Measurements from ENCODE around the gene PCA3. TPM values are rescaled to one million over a fixed set of nuclear protein-coding genes. Genes with fewer than 3 reads are reported as not detected.

Gene PCA3
- polyA plus RNA-seq, 1 of the 3 experiments (the other 2 are of a cell fraction): 0.21 TPM

DNA sequence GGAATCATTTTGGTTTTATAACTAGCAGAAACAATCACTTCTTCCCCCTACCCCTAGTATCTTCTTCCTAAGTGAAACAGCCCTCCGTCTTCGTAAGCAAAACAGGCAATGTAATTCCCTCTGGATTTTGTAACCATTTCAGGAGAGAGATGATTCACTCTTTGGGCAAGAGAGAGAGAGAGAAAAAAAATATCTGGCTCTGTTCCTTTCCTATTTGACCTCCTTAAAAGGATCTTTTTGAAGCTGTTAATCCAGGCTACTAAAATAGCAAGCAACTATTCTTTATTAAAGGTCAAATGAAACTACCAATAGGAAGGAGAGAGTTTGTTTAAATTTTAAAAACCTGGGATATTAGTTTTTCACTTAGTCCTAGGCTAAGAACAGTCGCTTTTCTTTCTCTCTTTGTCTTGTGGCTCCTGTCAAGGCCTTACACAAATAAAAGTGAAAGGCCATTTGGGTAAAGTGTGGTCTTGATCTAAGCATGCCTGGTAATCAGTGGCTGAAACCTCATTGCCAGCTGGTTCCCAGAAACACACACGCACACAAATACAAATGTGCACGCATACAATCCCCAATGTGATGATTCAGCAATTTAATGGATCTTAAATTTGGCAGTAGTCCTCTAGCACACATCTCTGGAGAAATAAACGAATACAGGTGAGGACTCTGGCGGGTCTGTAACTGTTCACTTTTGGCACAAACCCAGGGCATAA, 71.5 kb downstream of the PCA3 start:
- 7% methylated on average over 7 of the region's 7 CpGs for WGBS (ENCODE audit: low lambda C conversion rate)
- Histone ChIP-seq H2AFZ (ENCODE audit: low read depth) (no peak overlapping the region; the same call in 1 of the 2 replicates), H3K27me3 (ENCODE audit: insufficient read depth) (peaks cover 5% of the 10 kb centered on the region; the same call in 1 of the 2 replicates), H3K79me2 (ENCODE audit: insufficient read depth) (no peaks in the 10 kb centered on the region), H3K4me2 (peak overlapping the region; percentile 10; the same call in 1 of the 2 replicates), H3K9me2 (no peaks in the 10 kb centered on the region), H4K20me1 (ENCODE audit: insufficient read depth) (no peaks in the 10 kb centered on the region), H3F3A (replicated peaks; ENCODE audit: insufficient read depth) (no peaks in the 10 kb centered on the region), H3K9me3 (no peaks in the 10 kb centered on the region), H3K36me3 (replicated peaks in 1 of 2; ENCODE audit: control insufficient read depth in 1 of 2, insufficient read depth in 2 of 2, low read length in 1 of 2) (no peaks in the 10 kb centered on the region), H3K4me1 (ENCODE audit: control insufficient read depth in 1 of 2, insufficient read depth in 2 of 2, low read depth in 1 of 2, low read length in 1 of 2) (peaks cover 0 to 4% of the 10 kb centered on the region in 2 experiments; a peak in 1 of 4 replicates), H3K4me3 (ENCODE audit: low read depth in 2 of 2, low read length in 1 of 2) (peak overlapping the region in 1 of 2 experiments; percentile 22; a peak in 2 of 4 replicates), H3K9ac (0 out of 2 replicates have a peak overlapping the region, but pooled peaks have one; percentile 1), H3K27ac (ENCODE audit: low read depth in 2 of 2, low read length in 1 of 2) (peak overlapping the region; percentile 2 to 49; a peak in 3 of 4 replicates)
- ChIA-PET CTCF (no interaction called here), POLR2A (no interaction called here)
- DNase-seq: no peak
- 0 out of 2 replicates have a peak, but pooled peaks have one; percentile 9 for TF ChIP-seq RXRA (IDR thresholded peaks at IDR 0.05; ENCODE audit: borderline replicate concordance, low read depth)
- TF ChIP-seq, protein P1, sequence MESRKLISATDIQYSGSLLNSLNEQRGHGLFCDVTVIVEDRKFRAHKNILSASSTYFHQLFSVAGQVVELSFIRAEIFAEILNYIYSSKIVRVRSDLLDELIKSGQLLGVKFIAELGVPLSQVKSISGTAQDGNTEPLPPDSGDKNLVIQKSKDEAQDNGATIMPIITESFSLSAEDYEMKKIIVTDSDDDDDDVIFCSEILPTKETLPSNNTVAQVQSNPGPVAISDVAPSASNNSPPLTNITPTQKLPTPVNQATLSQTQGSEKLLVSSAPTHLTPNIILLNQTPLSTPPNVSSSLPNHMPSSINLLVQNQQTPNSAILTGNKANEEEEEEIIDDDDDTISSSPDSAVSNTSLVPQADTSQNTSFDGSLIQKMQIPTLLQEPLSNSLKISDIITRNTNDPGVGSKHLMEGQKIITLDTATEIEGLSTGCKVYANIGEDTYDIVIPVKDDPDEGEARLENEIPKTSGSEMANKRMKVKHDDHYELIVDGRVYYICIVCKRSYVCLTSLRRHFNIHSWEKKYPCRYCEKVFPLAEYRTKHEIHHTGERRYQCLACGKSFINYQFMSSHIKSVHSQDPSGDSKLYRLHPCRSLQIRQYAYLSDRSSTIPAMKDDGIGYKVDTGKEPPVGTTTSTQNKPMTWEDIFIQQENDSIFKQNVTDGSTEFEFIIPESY (IDR thresholded peaks at IDR 0.05; ENCODE audit: borderline replicate concordance, low read depth): no peak
- no peak for TF ChIP-seq NRF1 (IDR thresholded peaks at IDR 0.05; ENCODE audit: low read depth, low read length)
- TF ChIP-seq POLR2AphosphoS5 (IDR thresholded peaks at IDR 0.05; ENCODE audit: low read depth, low read length): no peak
- TF ChIP-seq TCF12 (IDR thresholded peaks at IDR 0.05): peak; percentile 31; the same call in 1 of the 2 replicates
- no peak for TF ChIP-seq EZH2phosphoT487 (IDR thresholded peaks at IDR 0.05; ENCODE audit: borderline replicate concordance, low read depth)
- TF ChIP-seq JUND (IDR thresholded peaks at IDR 0.05): peak; percentile 58
- TF ChIP-seq, protein P2, sequence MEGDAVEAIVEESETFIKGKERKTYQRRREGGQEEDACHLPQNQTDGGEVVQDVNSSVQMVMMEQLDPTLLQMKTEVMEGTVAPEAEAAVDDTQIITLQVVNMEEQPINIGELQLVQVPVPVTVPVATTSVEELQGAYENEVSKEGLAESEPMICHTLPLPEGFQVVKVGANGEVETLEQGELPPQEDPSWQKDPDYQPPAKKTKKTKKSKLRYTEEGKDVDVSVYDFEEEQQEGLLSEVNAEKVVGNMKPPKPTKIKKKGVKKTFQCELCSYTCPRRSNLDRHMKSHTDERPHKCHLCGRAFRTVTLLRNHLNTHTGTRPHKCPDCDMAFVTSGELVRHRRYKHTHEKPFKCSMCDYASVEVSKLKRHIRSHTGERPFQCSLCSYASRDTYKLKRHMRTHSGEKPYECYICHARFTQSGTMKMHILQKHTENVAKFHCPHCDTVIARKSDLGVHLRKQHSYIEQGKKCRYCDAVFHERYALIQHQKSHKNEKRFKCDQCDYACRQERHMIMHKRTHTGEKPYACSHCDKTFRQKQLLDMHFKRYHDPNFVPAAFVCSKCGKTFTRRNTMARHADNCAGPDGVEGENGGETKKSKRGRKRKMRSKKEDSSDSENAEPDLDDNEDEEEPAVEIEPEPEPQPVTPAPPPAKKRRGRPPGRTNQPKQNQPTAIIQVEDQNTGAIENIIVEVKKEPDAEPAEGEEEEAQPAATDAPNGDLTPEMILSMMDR (IDR thresholded peaks at IDR 0.05): no peak
- TF ChIP-seq NFIC (IDR thresholded peaks at IDR 0.05; ENCODE audit: borderline replicate concordance): peak; percentile 53; the same call in 1 of the 2 replicates
- peak in 1 of 2 experiments; percentile 10; a peak in 1 of 4 replicates for TF ChIP-seq EP300 (IDR thresholded peaks at IDR 0.05; ENCODE audit: borderline replicate concordance in 1 of 2, low read depth in 1 of 2, low read length in 1 of 2)
- TF ChIP-seq FOSL2 (IDR thresholded peaks at IDR 0.05; ENCODE audit: borderline replicate concordance, low read depth): peak; percentile 57; the same call in 1 of the 2 replicates
- TF ChIP-seq, protein P3, sequence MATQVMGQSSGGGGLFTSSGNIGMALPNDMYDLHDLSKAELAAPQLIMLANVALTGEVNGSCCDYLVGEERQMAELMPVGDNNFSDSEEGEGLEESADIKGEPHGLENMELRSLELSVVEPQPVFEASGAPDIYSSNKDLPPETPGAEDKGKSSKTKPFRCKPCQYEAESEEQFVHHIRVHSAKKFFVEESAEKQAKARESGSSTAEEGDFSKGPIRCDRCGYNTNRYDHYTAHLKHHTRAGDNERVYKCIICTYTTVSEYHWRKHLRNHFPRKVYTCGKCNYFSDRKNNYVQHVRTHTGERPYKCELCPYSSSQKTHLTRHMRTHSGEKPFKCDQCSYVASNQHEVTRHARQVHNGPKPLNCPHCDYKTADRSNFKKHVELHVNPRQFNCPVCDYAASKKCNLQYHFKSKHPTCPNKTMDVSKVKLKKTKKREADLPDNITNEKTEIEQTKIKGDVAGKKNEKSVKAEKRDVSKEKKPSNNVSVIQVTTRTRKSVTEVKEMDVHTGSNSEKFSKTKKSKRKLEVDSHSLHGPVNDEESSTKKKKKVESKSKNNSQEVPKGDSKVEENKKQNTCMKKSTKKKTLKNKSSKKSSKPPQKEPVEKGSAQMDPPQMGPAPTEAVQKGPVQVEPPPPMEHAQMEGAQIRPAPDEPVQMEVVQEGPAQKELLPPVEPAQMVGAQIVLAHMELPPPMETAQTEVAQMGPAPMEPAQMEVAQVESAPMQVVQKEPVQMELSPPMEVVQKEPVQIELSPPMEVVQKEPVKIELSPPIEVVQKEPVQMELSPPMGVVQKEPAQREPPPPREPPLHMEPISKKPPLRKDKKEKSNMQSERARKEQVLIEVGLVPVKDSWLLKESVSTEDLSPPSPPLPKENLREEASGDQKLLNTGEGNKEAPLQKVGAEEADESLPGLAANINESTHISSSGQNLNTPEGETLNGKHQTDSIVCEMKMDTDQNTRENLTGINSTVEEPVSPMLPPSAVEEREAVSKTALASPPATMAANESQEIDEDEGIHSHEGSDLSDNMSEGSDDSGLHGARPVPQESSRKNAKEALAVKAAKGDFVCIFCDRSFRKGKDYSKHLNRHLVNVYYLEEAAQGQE (IDR thresholded peaks at IDR 0.05; ENCODE audit: low read depth, low read length): no peak
- TF ChIP-seq SMC3 (IDR thresholded peaks at IDR 0.05; ENCODE audit: low read depth, low read length): no peak

Small RNAs within 50 kb of the gene (small RNA-seq; reads per million reads assigned to genes)
- gene AL359314.1: 0 to 0.21 (median 0) reads per million in 7 experiments

Other genes starting within 250 kb of the PCA3 start
- 13.0 and 28.6 TPM in 2 replicates for gene PRUNE2, start 141.7 kb downstream of the PCA3 start, polyA plus RNA-seq (2012; rRNA removed)

Measured in SK-N-SH (cell line).